ENCODE data around the gene PRICKLE2.

DNA sequence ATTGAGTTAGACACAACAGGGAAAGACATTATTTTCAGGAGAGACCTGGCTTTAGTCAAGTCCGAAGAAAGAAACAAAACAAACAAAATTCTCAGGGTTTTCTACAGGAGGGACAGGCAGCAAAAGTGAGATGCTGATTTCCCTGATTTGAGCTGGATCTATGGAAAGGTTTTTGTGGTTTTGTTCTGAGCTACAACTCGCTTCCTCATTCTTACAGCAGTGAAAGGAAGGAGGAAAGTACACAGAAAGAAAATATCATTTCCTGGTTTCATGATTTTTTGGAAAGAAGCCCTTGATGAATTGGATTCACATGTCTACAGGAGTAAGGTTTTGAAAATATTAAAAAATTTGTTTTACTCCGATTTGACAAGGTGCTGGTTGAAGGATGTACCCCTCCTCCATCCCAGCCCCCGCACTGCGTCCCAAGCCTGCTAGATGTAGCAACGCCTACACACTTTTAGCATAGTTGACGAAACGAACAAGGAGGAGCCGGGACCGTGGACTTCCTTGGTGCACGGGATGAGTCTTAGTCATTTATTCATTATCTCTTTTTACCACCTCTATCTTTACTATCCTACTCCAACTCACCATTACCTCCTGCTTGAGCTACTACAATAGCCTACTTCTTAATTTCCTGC is 10.8 kb downstream of the PRICKLE2 start:
- TF ChIP-seq, protein P1, sequence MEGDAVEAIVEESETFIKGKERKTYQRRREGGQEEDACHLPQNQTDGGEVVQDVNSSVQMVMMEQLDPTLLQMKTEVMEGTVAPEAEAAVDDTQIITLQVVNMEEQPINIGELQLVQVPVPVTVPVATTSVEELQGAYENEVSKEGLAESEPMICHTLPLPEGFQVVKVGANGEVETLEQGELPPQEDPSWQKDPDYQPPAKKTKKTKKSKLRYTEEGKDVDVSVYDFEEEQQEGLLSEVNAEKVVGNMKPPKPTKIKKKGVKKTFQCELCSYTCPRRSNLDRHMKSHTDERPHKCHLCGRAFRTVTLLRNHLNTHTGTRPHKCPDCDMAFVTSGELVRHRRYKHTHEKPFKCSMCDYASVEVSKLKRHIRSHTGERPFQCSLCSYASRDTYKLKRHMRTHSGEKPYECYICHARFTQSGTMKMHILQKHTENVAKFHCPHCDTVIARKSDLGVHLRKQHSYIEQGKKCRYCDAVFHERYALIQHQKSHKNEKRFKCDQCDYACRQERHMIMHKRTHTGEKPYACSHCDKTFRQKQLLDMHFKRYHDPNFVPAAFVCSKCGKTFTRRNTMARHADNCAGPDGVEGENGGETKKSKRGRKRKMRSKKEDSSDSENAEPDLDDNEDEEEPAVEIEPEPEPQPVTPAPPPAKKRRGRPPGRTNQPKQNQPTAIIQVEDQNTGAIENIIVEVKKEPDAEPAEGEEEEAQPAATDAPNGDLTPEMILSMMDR (IDR thresholded peaks at IDR 0.05) = no peak
- TF ChIP-seq EP300 (IDR thresholded peaks at IDR 0.05) = no peak
- TF ChIP-seq POLR2A (IDR thresholded peaks at IDR 0.05) = no peak

Data from gastroesophageal sphincter (tissue), 3 donors.